Fibroblast of pulmonary artery (primary cell): ENCODE results near the gene BCL2.
A peak's percentile ranks its signal among the peaks of the same experiment; 100 is the strongest.

Source experiments
- DNase-seq: peaks from one replicate; pipeline ENCODE4 v3.0.0-alpha.2; 2010; ENCODE audit warnings: low read depth
- H3K4me3 ChIP-seq: replicated peaks from 2 replicates; pipeline ENCODE4 v1.5.1; 2011; ENCODE audit warnings: low read depth, mild to moderate bottlenecking, control low read depth, low read length, moderate library complexity
- TF ChIP-seq, protein P1 (sequence below): IDR thresholded peaks from 2 replicates; pipeline ENCODE4 v1.5.1; 2011; ENCODE audit warnings: mild to moderate bottlenecking, control low read depth, low read length, inconsistent platforms; ENCODE audit errors: missing control alignments

BCL2 gene

DNA sequence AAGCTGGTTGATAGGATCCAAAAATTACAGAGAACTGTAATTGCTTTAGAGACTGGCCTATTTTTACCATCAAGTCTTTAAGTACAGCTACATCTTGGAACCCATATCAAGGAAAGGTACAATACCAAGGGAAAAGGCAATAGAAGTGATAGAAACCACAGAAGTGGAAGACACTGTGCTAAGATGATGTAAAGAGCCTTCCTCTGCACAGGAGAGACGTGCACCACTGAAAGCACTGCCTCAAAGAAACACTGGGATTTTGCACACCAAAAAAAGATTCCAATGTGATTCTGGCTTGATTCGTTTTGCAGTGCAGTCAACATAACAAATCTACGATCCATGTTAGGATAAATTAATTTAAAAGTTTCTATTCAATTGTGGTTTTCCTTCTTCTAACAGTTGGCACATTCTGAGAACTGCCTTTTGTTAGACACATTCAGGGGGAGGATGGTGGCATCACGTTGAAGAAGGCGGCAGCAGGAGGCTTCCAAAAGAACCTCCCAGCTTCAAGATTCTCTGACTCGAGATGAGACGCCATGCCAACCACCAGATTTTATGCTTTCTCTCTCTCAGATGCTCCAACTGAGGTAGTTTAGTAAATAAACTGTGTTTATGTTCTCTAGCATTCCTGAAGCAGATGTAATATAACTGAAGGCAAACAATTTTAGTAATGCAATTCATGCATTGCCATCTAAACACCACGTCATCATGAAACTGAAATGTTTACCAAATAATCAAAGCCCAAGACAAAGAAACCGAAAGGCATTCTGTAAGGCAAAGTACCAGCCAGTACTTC lies 102.9 kb downstream of the BCL2 start:
- DNase-seq, result no peak
- no peak overlapping the region for H3K4me3 ChIP-seq
- TF ChIP-seq, protein P1, sequence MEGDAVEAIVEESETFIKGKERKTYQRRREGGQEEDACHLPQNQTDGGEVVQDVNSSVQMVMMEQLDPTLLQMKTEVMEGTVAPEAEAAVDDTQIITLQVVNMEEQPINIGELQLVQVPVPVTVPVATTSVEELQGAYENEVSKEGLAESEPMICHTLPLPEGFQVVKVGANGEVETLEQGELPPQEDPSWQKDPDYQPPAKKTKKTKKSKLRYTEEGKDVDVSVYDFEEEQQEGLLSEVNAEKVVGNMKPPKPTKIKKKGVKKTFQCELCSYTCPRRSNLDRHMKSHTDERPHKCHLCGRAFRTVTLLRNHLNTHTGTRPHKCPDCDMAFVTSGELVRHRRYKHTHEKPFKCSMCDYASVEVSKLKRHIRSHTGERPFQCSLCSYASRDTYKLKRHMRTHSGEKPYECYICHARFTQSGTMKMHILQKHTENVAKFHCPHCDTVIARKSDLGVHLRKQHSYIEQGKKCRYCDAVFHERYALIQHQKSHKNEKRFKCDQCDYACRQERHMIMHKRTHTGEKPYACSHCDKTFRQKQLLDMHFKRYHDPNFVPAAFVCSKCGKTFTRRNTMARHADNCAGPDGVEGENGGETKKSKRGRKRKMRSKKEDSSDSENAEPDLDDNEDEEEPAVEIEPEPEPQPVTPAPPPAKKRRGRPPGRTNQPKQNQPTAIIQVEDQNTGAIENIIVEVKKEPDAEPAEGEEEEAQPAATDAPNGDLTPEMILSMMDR, result no peak

DNA sequence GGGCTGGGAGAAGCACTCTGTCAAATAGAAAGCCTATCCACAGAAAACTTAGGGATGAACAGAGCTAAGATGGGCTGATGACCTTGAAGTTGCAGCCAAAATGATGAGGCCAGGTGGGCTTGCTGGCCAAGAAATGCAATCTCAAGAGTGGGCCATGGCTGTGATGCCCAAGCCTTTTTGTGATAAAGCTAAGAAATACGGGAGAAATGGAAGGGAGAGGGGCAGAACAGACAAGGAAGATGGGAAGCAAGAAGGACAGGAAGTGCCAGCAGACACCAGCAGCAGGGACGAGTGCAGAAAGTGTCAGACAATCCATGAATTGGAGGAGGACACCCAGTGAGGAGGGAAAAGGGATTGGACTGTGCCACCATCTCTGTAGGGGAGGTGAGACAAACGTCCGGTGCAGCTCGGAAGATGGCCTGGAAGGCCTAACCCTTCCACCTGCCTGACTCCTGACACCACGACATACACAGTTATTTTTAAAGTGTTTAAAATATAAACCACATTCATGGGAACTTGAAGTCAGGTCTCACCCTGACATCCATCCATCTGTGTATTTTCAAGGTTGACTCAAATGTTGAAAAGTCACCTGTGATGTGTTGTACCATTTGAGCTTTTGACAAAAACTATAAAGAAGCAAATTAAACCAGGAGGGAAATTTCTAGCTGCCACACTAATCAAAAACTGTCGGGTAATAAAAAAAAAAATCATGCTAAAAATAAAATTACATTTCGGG lies 105.5 kb downstream of the BCL2 start:
- no peak for DNase-seq
- TF ChIP-seq, protein P1, result no peak
- H3K4me3 ChIP-seq, result no peak overlapping the region

DNA sequence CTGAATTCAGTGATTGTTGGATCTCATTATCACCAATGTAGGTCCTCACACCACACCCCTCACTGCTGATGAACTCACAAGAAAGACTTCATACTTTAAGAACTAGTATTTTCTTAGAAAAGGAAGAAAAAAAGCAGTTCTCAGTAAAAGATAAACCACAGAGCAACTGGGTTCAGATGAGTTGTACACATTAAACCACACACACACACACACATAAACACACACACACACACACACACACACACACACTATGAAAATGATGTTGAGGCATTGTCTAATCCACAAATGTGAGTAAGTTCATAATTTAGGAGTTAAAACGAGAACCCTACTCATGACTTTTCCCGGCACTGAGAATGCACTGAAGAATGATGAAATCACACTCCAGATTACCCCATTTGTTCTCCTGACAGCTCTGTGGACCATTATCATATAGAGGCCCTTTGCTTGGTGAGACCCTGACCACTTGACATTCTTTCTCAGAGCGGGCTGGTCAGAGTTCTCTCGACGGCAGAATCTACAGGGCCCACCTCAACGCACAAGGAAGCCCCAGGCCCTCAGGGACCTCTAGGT lies 106.2 kb downstream of the BCL2 start:
- peak; percentile 16 for DNase-seq
- TF ChIP-seq, protein P1, result no peak
- H3K4me3 ChIP-seq, result no peak overlapping the region

GRCh38 chr18:63210521-63210920 lies 109.0 kb downstream of the BCL2 start:
- H3K4me3 ChIP-seq, result no peak overlapping the region
- TF ChIP-seq, protein P1, result no peak
- DNase-seq, result no peak

GRCh38 chr18:63208676-63209075 lies 110.9 kb downstream of the BCL2 start:
- TF ChIP-seq, protein P1, result no peak
- no peak for DNase-seq
- no peak overlapping the region for H3K4me3 ChIP-seq

DNA sequence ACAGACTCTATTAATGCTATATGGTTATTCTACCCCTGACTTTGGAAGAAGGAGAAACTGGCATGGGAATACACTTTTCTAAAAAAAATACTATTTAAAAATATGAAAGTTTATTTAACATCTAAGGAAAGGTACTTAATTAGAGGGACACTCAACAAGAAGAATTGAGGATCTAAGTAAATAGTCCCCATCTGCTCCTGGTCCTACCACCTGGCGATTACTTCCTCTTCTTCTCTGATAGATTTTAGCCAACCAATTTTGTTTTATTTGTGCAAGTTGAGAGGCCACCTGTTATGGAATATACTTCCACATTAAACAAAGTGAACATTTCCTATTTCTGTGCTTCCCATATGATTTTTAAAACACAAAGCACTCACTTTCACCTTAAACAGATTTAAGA lies 111.7 kb downstream of the BCL2 start:
- TF ChIP-seq, protein P1, result no peak

More for the DNA sequence above, 111.7 kb downstream of the BCL2 start:
- no peak overlapping the region for H3K4me3 ChIP-seq
- no peak for DNase-seq
